ENCODE data around the gene C9orf78. TPM values are rescaled to one million over a fixed set of nuclear protein-coding genes. Genes with fewer than 3 reads are reported as not detected.

The C9orf78 gene
- total and polyA plus RNA-seq, 9 of the 15 experiments (the other 6 are each of a cell fraction or from before 2014, with no cell fraction given), result 94.6 to 266 (median 202) TPM

DNA sequence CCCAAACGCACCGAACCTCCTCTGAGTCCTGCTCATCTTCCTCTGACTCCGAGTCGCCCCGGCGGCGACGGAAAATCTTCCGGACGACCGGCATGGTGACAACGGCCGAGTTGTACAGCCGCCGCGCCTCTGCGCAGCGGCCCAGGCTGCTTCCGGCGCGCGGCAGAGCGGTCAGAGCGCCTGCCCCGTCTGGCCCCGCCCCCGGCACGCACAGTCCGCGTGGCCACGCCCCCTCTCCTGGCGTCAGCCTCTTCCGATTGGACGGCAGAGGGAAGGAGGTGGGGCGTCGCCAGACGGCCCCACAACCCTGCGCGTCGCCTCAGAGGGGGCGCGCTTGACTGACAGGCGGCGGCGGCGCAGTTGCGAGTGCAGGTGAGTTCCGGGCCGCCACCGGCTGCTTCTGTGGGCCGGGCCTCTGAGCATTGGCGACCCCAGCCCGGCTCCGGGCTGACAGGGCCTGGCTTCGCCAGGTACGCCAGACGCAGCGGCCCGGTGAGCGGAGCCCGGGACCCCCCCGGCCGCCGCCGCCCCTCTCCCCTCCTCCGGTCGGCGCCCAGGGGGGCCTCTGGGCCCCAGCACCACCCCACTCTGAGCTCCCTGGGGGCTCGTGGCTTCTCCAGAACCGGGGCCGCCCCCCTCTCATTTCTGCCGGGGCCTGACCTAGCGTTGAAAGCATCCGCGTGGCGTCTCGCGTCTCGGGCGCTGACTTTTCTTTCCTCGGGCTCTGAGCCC is at the start of gene C9orf78, which contains the start of gene USP20 (continued):
- TF ChIP-seq, protein P1, sequence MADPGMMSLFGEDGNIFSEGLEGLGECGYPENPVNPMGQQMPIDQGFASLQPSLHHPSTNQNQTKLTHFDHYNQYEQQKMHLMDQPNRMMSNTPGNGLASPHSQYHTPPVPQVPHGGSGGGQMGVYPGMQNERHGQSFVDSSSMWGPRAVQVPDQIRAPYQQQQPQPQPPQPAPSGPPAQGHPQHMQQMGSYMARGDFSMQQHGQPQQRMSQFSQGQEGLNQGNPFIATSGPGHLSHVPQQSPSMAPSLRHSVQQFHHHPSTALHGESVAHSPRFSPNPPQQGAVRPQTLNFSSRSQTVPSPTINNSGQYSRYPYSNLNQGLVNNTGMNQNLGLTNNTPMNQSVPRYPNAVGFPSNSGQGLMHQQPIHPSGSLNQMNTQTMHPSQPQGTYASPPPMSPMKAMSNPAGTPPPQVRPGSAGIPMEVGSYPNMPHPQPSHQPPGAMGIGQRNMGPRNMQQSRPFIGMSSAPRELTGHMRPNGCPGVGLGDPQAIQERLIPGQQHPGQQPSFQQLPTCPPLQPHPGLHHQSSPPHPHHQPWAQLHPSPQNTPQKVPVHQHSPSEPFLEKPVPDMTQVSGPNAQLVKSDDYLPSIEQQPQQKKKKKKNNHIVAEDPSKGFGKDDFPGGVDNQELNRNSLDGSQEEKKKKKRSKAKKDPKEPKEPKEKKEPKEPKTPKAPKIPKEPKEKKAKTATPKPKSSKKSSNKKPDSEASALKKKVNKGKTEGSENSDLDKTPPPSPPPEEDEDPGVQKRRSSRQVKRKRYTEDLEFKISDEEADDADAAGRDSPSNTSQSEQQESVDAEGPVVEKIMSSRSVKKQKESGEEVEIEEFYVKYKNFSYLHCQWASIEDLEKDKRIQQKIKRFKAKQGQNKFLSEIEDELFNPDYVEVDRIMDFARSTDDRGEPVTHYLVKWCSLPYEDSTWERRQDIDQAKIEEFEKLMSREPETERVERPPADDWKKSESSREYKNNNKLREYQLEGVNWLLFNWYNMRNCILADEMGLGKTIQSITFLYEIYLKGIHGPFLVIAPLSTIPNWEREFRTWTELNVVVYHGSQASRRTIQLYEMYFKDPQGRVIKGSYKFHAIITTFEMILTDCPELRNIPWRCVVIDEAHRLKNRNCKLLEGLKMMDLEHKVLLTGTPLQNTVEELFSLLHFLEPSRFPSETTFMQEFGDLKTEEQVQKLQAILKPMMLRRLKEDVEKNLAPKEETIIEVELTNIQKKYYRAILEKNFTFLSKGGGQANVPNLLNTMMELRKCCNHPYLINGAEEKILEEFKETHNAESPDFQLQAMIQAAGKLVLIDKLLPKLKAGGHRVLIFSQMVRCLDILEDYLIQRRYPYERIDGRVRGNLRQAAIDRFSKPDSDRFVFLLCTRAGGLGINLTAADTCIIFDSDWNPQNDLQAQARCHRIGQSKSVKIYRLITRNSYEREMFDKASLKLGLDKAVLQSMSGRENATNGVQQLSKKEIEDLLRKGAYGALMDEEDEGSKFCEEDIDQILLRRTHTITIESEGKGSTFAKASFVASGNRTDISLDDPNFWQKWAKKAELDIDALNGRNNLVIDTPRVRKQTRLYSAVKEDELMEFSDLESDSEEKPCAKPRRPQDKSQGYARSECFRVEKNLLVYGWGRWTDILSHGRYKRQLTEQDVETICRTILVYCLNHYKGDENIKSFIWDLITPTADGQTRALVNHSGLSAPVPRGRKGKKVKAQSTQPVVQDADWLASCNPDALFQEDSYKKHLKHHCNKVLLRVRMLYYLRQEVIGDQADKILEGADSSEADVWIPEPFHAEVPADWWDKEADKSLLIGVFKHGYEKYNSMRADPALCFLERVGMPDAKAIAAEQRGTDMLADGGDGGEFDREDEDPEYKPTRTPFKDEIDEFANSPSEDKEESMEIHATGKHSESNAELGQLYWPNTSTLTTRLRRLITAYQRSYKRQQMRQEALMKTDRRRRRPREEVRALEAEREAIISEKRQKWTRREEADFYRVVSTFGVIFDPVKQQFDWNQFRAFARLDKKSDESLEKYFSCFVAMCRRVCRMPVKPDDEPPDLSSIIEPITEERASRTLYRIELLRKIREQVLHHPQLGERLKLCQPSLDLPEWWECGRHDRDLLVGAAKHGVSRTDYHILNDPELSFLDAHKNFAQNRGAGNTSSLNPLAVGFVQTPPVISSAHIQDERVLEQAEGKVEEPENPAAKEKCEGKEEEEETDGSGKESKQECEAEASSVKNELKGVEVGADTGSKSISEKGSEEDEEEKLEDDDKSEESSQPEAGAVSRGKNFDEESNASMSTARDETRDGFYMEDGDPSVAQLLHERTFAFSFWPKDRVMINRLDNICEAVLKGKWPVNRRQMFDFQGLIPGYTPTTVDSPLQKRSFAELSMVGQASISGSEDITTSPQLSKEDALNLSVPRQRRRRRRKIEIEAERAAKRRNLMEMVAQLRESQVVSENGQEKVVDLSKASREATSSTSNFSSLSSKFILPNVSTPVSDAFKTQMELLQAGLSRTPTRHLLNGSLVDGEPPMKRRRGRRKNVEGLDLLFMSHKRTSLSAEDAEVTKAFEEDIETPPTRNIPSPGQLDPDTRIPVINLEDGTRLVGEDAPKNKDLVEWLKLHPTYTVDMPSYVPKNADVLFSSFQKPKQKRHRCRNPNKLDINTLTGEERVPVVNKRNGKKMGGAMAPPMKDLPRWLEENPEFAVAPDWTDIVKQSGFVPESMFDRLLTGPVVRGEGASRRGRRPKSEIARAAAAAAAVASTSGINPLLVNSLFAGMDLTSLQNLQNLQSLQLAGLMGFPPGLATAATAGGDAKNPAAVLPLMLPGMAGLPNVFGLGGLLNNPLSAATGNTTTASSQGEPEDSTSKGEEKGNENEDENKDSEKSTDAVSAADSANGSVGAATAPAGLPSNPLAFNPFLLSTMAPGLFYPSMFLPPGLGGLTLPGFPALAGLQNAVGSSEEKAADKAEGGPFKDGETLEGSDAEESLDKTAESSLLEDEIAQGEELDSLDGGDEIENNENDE (IDR thresholded peaks at IDR 0.05; ENCODE audit: low read depth, low read length), result no peak
- TF ChIP-seq, protein P2, sequence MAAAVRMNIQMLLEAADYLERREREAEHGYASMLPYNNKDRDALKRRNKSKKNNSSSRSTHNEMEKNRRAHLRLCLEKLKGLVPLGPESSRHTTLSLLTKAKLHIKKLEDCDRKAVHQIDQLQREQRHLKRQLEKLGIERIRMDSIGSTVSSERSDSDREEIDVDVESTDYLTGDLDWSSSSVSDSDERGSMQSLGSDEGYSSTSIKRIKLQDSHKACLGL (CRISPR knock-in tag; IDR thresholded peaks at IDR 0.05; ENCODE audit: borderline replicate concordance, poor library complexity, severe bottlenecking), result peak; percentile 88
- TF ChIP-seq, protein P3, sequence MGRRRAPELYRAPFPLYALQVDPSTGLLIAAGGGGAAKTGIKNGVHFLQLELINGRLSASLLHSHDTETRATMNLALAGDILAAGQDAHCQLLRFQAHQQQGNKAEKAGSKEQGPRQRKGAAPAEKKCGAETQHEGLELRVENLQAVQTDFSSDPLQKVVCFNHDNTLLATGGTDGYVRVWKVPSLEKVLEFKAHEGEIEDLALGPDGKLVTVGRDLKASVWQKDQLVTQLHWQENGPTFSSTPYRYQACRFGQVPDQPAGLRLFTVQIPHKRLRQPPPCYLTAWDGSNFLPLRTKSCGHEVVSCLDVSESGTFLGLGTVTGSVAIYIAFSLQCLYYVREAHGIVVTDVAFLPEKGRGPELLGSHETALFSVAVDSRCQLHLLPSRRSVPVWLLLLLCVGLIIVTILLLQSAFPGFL (CRISPR knock-in tag; IDR thresholded peaks at IDR 0.05), result no peak
- TF ChIP-seq ZNF217 (CRISPR knock-in tag; IDR thresholded peaks at IDR 0.05) (no peak), CSDE1 (IDR thresholded peaks at IDR 0.05) (no peak), TCF7 (IDR thresholded peaks at IDR 0.05; ENCODE audit: borderline replicate concordance) (no peak), ZNF699 (CRISPR knock-in tag; IDR thresholded peaks at IDR 0.05; ENCODE audit: insufficient replicate concordance) (no peak)
- TF ChIP-seq, protein P4, sequence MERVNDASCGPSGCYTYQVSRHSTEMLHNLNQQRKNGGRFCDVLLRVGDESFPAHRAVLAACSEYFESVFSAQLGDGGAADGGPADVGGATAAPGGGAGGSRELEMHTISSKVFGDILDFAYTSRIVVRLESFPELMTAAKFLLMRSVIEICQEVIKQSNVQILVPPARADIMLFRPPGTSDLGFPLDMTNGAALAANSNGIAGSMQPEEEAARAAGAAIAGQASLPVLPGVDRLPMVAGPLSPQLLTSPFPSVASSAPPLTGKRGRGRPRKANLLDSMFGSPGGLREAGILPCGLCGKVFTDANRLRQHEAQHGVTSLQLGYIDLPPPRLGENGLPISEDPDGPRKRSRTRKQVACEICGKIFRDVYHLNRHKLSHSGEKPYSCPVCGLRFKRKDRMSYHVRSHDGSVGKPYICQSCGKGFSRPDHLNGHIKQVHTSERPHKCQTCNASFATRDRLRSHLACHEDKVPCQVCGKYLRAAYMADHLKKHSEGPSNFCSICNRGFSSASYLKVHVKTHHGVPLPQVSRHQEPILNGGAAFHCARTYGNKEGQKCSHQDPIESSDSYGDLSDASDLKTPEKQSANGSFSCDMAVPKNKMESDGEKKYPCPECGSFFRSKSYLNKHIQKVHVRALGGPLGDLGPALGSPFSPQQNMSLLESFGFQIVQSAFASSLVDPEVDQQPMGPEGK (CRISPR knock-in tag; IDR thresholded peaks at IDR 0.05; ENCODE audit: borderline replicate concordance), result no peak
- TF ChIP-seq, protein P5, sequence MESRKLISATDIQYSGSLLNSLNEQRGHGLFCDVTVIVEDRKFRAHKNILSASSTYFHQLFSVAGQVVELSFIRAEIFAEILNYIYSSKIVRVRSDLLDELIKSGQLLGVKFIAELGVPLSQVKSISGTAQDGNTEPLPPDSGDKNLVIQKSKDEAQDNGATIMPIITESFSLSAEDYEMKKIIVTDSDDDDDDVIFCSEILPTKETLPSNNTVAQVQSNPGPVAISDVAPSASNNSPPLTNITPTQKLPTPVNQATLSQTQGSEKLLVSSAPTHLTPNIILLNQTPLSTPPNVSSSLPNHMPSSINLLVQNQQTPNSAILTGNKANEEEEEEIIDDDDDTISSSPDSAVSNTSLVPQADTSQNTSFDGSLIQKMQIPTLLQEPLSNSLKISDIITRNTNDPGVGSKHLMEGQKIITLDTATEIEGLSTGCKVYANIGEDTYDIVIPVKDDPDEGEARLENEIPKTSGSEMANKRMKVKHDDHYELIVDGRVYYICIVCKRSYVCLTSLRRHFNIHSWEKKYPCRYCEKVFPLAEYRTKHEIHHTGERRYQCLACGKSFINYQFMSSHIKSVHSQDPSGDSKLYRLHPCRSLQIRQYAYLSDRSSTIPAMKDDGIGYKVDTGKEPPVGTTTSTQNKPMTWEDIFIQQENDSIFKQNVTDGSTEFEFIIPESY (CRISPR knock-in tag; IDR thresholded peaks at IDR 0.05), result no peak
